Ascending aorta (tissue), 2 donors: Measurements from ENCODE around the gene MXRA7. TPM values are rescaled to one million over a fixed set of nuclear protein-coding genes. Genes with fewer than 3 reads are reported as not detected.

Source experiments
- DNase-seq, 2 donors: peaks; one replicate each; pipeline ENCODE4 v3.0.0-alpha.2; 2019; ENCODE audit warnings: low spot score in 2 of 2
- H3K27ac ChIP-seq, 2 donors: fragments of 200-600 bp; sonication (generic); one replicate each; pipeline ENCODE4 v1.5.1; 2016 to 2017; ENCODE audit warnings: mild to moderate bottlenecking in 1 of 2
- H3K27me3 ChIP-seq: fragments of 200-600 bp; sonication (generic); one replicate; pipeline ENCODE4 v1.5.1; 2017
- H3K36me3 ChIP-seq, 2 donors: fragments of 200-600 bp; sonication (generic); one replicate each; pipeline ENCODE4 v1.5.1; 2016
- H3K4me1 ChIP-seq, 2 donors: fragments of 200-600 bp; sonication (generic); one replicate each; pipeline ENCODE4 v1.5.1; 2016 to 2017; ENCODE audit warnings: mild to moderate bottlenecking in 1 of 2
- H3K4me3 ChIP-seq, 2 donors: fragments of 200-600 bp; sonication (generic); one replicate each; pipeline ENCODE4 v1.5.1; 2016 to 2017; ENCODE audit warnings: mild to moderate bottlenecking in 1 of 2
- H3K9me3 ChIP-seq, 2 donors: fragments of 200-600 bp; sonication (generic); one replicate each; pipeline ENCODE4 v1.5.1; 2016
- CTCF ChIP-seq, 3 experiments: fragments of 200-600 bp in 2 of 3; fragments of 450-650 bp in 1 of 3; sonication (generic) in 2 of 3; IDR thresholded peaks; one replicate each; pipeline ENCODE4 v1.5.1; 2016 to 2019; ENCODE audit warnings: antibody characterized with exemption in 3 of 3, mild to moderate bottlenecking in 1 of 3, moderate library complexity in 1 of 3
- intact Hi-C: fragments of 100-400 bp; cut with DNase I; formaldehyde crosslinking; loops from one replicate; pipeline ENCODE4 v1.15.1; 2023
- total RNA-seq: library from RNA; depleted of rRNA; stranded (reverse); fragments of >200 nt; gene quantifications from one replicate; pipeline ENCODE4 v1.1.0, GENCODE V29; 2016

MXRA7 gene
- total RNA-seq, 1 donor from 2014 or later = 122 TPM

- no peak for DNase-seq
- TF ChIP-seq CTCF (IDR thresholded peaks at IDR 0.05) = no peak
- Histone ChIP-seq H3K27me3 (no peaks in the 10 kb centered on the region), H3K9me3 (no peaks in the 10 kb centered on the region), H3K4me3 (no peak overlapping the region), H3K36me3 (no peaks in the 10 kb centered on the region), H3K4me1 (no peaks in the 10 kb centered on the region), H3K27ac (no peak overlapping the region)
- intact Hi-C loops = no loop called here
Observed at GRCh38 chr17:76658242-76658662, 52.5 kb downstream of the MXRA7 start.

GRCh38 chr17:76657505-76658241, 53.1 kb downstream of the MXRA7 start:
- Histone ChIP-seq H3K9me3 (no peaks in the 10 kb centered on the region), H3K4me1 (no peaks in the 10 kb centered on the region), H3K27me3 (no peaks in the 10 kb centered on the region), H3K4me3 (no peak overlapping the region), H3K27ac (no peak overlapping the region), H3K36me3 (no peaks in the 10 kb centered on the region)
- TF ChIP-seq CTCF (IDR thresholded peaks at IDR 0.05) = no peak
- DNase-seq = no peak
- intact Hi-C loops = no loop called here

GRCh38 chr17:76654408-76654807, 56.4 kb downstream of the MXRA7 start:
- Histone ChIP-seq H3K9me3 (peaks cover 0 to 2% of the 10 kb centered on the region in 2 donors), H3K4me3 (no peak overlapping the region), H3K36me3 (no peaks in the 10 kb centered on the region), H3K4me1 (no peaks in the 10 kb centered on the region), H3K27me3 (no peaks in the 10 kb centered on the region), H3K27ac (no peak overlapping the region)
- intact Hi-C loops = no loop called here
- no peak for DNase-seq
- no peak for TF ChIP-seq CTCF (IDR thresholded peaks at IDR 0.05)

GRCh38 chr17:76650504-76650903, 60.3 kb downstream of the MXRA7 start:
- TF ChIP-seq CTCF (IDR thresholded peaks at IDR 0.05) = no peak
- no peaks in the 10 kb centered on the region for H3K36me3 ChIP-seq
- intact Hi-C loops = no loop called here
- H3K4me1 ChIP-seq = no peaks in the 10 kb centered on the region
- no peak overlapping the region for H3K4me3 ChIP-seq
- peaks cover 0 to 19% of the 10 kb centered on the region in 2 donors for H3K9me3 ChIP-seq
- H3K27me3 ChIP-seq = no peaks in the 10 kb centered on the region
- no peak for DNase-seq
- H3K27ac ChIP-seq = no peak overlapping the region

GRCh38 chr17:76646712-76647111, 64.1 kb downstream of the MXRA7 start:
- intact Hi-C loops = no loop called here
- no peak overlapping the region for H3K4me3 ChIP-seq
- no peak for DNase-seq
- H3K4me1 ChIP-seq = no peaks in the 10 kb centered on the region
- peaks cover 0 to 17% of the 10 kb centered on the region in 2 donors for H3K9me3 ChIP-seq
- no peak overlapping the region for H3K27ac ChIP-seq
- TF ChIP-seq CTCF (IDR thresholded peaks at IDR 0.05) = no peak
- H3K27me3 ChIP-seq = no peaks in the 10 kb centered on the region
- H3K36me3 ChIP-seq = no peaks in the 10 kb centered on the region
